ENCODE results near the gene CARNS1.

DNA sequence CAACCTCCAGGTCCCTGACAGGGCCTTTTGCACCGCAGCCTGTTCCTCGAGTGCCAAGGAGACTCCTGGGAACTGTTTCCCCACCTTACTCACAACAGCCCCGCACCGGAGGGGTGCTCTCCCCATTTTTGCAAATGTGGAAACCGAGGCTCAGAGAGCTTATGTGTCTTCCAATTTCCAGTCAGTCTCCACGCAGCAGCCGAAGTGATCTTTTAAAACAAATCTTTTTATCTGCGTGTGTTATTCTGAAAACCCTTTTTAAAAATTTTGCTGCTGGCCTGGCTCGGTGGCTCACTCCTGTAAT is 54.0 kb downstream of the CARNS1 start:
- no peak for TF ChIP-seq FOXK2 (IDR thresholded peaks at IDR 0.05)
- TF ChIP-seq L3MBTL2 (conservative IDR thresholded peaks at IDR 0.05) = no peak
- no peak for TF ChIP-seq NFRKB (IDR thresholded peaks at IDR 0.05)
